DND-41 (cell line): ENCODE results near the gene PCDHGA5.
"Not testable (repeated sequence)": the region's sequence is repeated elsewhere in the genome, so short reads cannot be mapped to it uniquely, and the experiment has no call there.

Experiments used
- ATAC-seq: fragments of 200-7000 bp; cut with Tn5 transposase; 3 replicates; pipeline ENCODE4 v1.9.1; 2021; ENCODE audit warnings: low read depth; ENCODE audit not compliant: insufficient read depth
- DNase-seq: peaks from one replicate; pipeline ENCODE4 v3.0.0-alpha.2; 2020
- H2AFZ ChIP-seq: 2 replicates; pipeline ENCODE4 v1.6.0; 2012; ENCODE audit warnings: low read depth, low read length
- H3K27ac ChIP-seq: 2 replicates; pipeline ENCODE4 v1.5.1; 2012; ENCODE audit warnings: low read length, inconsistent platforms
- H3K27me3 ChIP-seq: fragments of 200-600 bp; sonication (generic); 2 replicates; pipeline ENCODE4 v1.6.0; 2012; ENCODE audit warnings: low read length, mild to moderate bottlenecking, inconsistent platforms; ENCODE audit not compliant: insufficient read depth, poor library complexity
- H3K36me3 ChIP-seq: 2 replicates; pipeline ENCODE4 v1.5.1; 2012; ENCODE audit warnings: low read length, inconsistent platforms; ENCODE audit not compliant: insufficient read depth
- H3K4me1 ChIP-seq: 2 replicates; pipeline ENCODE4 v1.5.1; 2012; ENCODE audit warnings: mild to moderate bottlenecking, low read length; ENCODE audit not compliant: insufficient read depth
- H3K4me2 ChIP-seq: 2 replicates; pipeline ENCODE4 v1.6.0; 2012; ENCODE audit warnings: mild to moderate bottlenecking, moderate library complexity, low read length, inconsistent platforms; ENCODE audit not compliant: insufficient read depth
- H3K4me3 ChIP-seq, 2 experiments: fragments of 200-600 bp in 1 of 2; shearing (Covaris generic) in 1 of 2; 2 replicates each; pipeline ENCODE4 v1.5.1; 2012 to 2016; ENCODE audit warnings: inconsistent platforms in 2 of 2, low read length in 2 of 2, mild to moderate bottlenecking in 2 of 2, low read depth in 1 of 2, moderate library complexity in 1 of 2
- H3K79me2 ChIP-seq: 2 replicates; pipeline ENCODE4 v1.6.0; 2012; ENCODE audit warnings: low read length, inconsistent platforms; ENCODE audit not compliant: insufficient read depth
- H3K9ac ChIP-seq: 2 replicates; pipeline ENCODE4 v1.6.0; 2012; ENCODE audit warnings: low read depth, mild to moderate bottlenecking, inconsistent platforms, low read length, moderate library complexity
- H3K9me3 ChIP-seq: 2 replicates; pipeline ENCODE4 v1.5.1; 2012; ENCODE audit warnings: low read length, moderate library complexity, mild to moderate bottlenecking, inconsistent platforms; ENCODE audit not compliant: insufficient read depth, severe bottlenecking
- H4K20me1 ChIP-seq: 2 replicates; pipeline ENCODE4 v1.6.0; 2012; ENCODE audit warnings: low read length; ENCODE audit not compliant: insufficient read depth
- EZH2 ChIP-seq: IDR thresholded peaks from 3 replicates; pipeline ENCODE4 v1.6.1; 2012; ENCODE audit warnings: borderline replicate concordance, low read depth, mild to moderate bottlenecking, moderate library complexity, low read length, inconsistent platforms; ENCODE audit not compliant: severe bottlenecking
- TF ChIP-seq, protein P1 (sequence below): IDR thresholded peaks from 2 replicates; pipeline ENCODE4 v1.5.1; 2012; ENCODE audit warnings: borderline replicate concordance, low read length, moderate library complexity, mild to moderate bottlenecking; ENCODE audit not compliant: poor library complexity, severe bottlenecking; ENCODE audit errors: extremely low read depth

Gene PCDHGA5

DNA sequence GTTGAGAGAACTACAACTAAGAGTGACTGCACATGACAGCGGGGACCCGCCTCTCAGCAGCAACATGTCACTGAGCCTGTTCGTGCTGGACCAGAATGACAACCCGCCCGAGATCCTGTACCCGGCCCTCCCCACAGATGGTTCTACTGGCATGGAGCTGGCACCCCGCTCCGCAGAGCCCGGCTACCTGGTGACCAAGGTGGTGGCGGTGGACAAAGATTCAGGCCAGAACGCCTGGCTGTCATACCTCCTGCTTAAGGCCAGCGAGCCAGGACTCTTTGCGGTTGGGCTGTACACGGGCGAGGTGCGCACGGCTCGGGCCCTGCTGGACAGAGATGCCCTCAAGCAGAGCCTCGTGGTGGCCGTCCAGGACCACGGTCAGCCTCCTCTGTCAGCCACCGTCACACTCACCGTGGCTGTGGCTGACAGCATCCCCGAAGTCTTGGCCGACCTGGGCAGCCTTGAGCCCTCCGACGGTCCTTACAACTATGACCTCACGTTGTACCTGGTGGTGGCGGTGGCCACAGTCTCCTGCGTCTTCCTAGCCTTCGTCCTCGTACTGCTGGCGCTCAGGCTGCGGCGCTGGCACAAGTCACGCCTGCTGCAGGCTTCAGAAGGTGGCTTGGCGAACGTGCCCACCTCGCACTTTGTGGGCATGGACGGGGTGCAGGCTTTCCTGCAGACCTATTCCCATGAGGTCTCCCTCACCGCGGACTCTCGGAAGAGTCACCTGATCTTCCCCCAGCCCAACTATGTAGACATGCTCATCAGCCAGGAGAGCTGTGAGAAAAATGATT is 20.7 kb downstream of the PCDHGA5 start:
- no peak for ATAC-seq
- TF ChIP-seq, protein P1, sequence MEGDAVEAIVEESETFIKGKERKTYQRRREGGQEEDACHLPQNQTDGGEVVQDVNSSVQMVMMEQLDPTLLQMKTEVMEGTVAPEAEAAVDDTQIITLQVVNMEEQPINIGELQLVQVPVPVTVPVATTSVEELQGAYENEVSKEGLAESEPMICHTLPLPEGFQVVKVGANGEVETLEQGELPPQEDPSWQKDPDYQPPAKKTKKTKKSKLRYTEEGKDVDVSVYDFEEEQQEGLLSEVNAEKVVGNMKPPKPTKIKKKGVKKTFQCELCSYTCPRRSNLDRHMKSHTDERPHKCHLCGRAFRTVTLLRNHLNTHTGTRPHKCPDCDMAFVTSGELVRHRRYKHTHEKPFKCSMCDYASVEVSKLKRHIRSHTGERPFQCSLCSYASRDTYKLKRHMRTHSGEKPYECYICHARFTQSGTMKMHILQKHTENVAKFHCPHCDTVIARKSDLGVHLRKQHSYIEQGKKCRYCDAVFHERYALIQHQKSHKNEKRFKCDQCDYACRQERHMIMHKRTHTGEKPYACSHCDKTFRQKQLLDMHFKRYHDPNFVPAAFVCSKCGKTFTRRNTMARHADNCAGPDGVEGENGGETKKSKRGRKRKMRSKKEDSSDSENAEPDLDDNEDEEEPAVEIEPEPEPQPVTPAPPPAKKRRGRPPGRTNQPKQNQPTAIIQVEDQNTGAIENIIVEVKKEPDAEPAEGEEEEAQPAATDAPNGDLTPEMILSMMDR, result no peak
- TF ChIP-seq EZH2, result no peak
- Histone ChIP-seq H3K4me1 (no peaks in the 10 kb centered on the region), H3K4me2 (no peak overlapping the region), H3K27me3 (no peaks in the 10 kb centered on the region), H2AFZ (no peak overlapping the region), H3K9me3 (no peaks in the 10 kb centered on the region), H3K79me2 (no peaks in the 10 kb centered on the region), H4K20me1 (no peaks in the 10 kb centered on the region), H3K4me3 (no peak overlapping the region), H3K9ac (no peak overlapping the region), H3K27ac (no peak overlapping the region), H3K36me3 (no peaks in the 10 kb centered on the region)
- no peak for DNase-seq

DNA sequence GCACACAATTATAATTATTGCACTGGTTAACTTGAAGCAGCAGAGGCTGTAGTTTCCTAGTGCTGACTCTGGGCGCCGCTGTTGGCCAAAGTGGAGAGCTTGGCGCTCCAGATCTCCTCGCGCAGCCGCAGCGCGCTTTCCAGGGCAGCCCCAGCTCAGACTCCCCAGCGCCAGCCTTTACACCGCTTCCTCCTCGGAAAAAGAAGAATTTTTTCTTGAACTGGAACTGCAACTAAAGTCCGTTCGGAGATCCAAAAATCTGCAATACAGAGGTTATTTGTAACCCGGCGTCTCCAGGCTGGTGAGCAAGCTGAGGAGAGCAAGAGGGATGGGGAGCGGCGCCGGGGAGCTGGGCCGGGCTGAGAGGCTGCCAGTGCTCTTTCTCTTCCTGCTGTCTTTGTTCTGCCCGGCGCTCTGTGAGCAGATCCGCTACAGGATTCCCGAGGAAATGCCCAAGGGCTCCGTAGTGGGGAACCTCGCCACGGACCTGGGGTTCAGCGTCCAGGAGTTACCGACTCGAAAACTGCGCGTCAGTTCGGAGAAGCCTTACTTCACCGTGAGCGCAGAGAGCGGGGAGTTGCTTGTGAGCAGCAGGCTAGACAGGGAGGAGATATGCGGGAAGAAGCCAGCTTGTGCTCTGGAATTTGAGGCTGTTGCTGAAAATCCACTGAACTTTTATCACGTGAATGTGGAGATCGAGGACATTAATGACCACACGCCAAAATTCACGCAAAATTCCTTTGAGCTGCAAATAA is 23.8 kb downstream of the PCDHGA5 start, which contains the start of gene PCDHGB4:
PCDHGB4 (plus strand) TSS at position 142 of the 755 bp plus-strand sequence; CDS start at position 329, 187 bp downstream.
- not testable (repeated sequence) for H3K27ac ChIP-seq, H4K20me1 ChIP-seq, H3K4me2 ChIP-seq, H3K9ac ChIP-seq, ATAC-seq, H3K4me1 ChIP-seq, DNase-seq, H2AFZ ChIP-seq, H3K4me3 ChIP-seq, H3K36me3 ChIP-seq, H3K79me2 ChIP-seq, H3K9me3 ChIP-seq, H3K27me3 ChIP-seq

DNA sequence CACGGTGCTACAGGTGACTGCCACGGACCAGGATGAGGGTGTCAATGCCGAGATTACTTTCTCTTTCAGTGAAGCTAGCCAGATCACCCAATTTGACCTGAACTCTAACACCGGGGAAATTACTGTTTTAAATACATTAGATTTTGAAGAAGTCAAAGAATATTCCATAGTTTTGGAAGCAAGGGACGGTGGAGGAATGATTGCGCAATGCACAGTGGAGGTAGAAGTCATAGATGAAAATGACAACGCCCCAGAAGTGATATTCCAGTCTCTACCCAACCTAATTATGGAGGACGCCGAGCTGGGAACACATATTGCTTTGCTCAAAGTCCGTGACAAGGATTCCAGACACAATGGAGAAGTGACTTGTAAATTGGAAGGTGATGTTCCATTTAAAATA is 24.7 kb downstream of the PCDHGA5 start:
- H2AFZ ChIP-seq, result no peak overlapping the region

More for the DNA sequence above, 24.7 kb downstream of the PCDHGA5 start:
- Histone ChIP-seq H4K20me1 (no peaks in the 10 kb centered on the region), H3K4me2 (no peak overlapping the region), H3K4me3 (no peak overlapping the region), H3K4me1 (no peaks in the 10 kb centered on the region), H3K36me3 (no peaks in the 10 kb centered on the region), H3K9ac (no peak overlapping the region), H3K27me3 (no peaks in the 10 kb centered on the region), H3K79me2 (no peaks in the 10 kb centered on the region), H3K27ac (no peak overlapping the region), H3K9me3 (no peaks in the 10 kb centered on the region)
- no peak for DNase-seq
- TF ChIP-seq EZH2, result no peak
- TF ChIP-seq, protein P1, result no peak
- ATAC-seq, result no peak
